ENCODE results near the gene BGLAP. TPM values are rescaled to one million over a fixed set of nuclear protein-coding genes. Genes with fewer than 3 reads are reported as not detected.

The BGLAP gene
- total RNA-seq, 1 experiment from 2014 or later, result 2.3 TPM

DNA sequence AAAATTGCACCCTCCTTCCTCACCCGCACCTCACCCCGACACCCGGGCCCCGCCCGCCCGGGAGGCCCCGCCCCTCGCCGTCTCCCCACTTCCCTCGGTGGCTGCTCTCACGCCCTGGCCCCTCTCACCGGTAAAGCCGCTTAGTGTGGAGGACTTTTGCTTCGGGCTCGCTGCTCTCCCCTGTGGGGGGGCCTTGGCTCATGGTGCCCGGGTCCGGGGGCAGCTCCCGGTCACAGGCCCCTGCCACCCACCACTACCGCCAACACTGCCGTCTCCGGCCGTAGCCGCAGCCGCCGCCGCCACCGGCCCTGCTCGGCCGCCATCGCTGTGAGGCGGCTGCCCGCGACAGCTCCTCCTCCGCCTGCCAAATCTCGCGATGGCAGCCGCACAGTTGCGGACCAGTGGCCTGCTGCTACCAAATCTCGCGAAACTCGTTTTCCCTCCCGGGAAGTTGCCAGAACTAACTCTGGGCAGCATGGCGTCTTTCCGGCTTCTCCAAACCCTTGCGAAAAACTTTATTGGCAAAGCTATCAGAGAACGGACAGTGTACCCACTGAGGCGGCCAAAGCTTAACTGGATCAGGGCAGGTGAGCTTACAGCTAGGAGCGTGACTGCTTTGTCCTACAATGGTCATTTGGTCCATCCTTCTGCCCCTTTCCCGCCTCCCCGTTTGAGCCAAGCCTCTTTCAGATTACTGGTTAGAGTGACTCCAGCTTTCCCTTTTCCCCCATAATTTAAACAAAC, 40.7 kb downstream of the BGLAP start, which contains the start of gene SMG5 (continued):
- TF ChIP-seq, protein P1, sequence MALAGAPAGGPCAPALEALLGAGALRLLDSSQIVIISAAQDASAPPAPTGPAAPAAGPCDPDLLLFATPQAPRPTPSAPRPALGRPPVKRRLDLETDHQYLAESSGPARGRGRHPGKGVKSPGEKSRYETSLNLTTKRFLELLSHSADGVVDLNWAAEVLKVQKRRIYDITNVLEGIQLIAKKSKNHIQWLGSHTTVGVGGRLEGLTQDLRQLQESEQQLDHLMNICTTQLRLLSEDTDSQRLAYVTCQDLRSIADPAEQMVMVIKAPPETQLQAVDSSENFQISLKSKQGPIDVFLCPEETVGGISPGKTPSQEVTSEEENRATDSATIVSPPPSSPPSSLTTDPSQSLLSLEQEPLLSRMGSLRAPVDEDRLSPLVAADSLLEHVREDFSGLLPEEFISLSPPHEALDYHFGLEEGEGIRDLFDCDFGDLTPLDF (CRISPR knock-in tag; IDR thresholded peaks at IDR 0.05), result 0 out of 2 replicates have a peak, but pooled peaks have one; percentile 21
- TF ChIP-seq CREB1 (CRISPR knock-in tag; IDR thresholded peaks at IDR 0.05) (no peak), ETV6 (CRISPR knock-in tag; IDR thresholded peaks at IDR 0.05) (peak; percentile 74; the same call in 1 of the 2 replicates), ATF3 (CRISPR knock-in tag; conservative IDR thresholded peaks at IDR 0.05) (no peak), SOX15 (CRISPR knock-in tag; IDR thresholded peaks at IDR 0.05) (no peak), ARID4B (CRISPR knock-in tag; IDR thresholded peaks at IDR 0.05; ENCODE audit: borderline replicate concordance) (peak; percentile 56; the same call in 1 of the 2 replicates), MYBL2 (CRISPR knock-in tag; IDR thresholded peaks at IDR 0.05) (peak; percentile 45; the same call in 1 of the 2 replicates), ZBTB21 (CRISPR knock-in tag; IDR thresholded peaks at IDR 0.05; ENCODE audit: borderline replicate concordance) (peak; percentile 60; the same call in 1 of the 2 replicates), ELF4 (CRISPR knock-in tag; IDR thresholded peaks at IDR 0.05; ENCODE audit: low read depth) (no peak), CTCF (IDR thresholded peaks at IDR 0.05) (no peak), USF2 (CRISPR knock-in tag; IDR thresholded peaks at IDR 0.05) (peak; percentile 61), FOXK1 (CRISPR knock-in tag; IDR thresholded peaks at IDR 0.05) (peak; percentile 80; the same call in 1 of the 2 replicates), PREB (CRISPR knock-in tag; IDR thresholded peaks at IDR 0.05; ENCODE audit: borderline replicate concordance) (no peak; the same call in 1 of the 2 replicates), SMAD3 (CRISPR knock-in tag; IDR thresholded peaks at IDR 0.05; ENCODE audit: borderline replicate concordance) (peak; percentile 14; the same call in 1 of the 2 replicates), ZNF232 (CRISPR knock-in tag; IDR thresholded peaks at IDR 0.05) (no peak), TEAD1 (CRISPR knock-in tag; IDR thresholded peaks at IDR 0.05) (peak; percentile 90; the same call in 1 of the 2 replicates)
- TF ChIP-seq, protein P2, sequence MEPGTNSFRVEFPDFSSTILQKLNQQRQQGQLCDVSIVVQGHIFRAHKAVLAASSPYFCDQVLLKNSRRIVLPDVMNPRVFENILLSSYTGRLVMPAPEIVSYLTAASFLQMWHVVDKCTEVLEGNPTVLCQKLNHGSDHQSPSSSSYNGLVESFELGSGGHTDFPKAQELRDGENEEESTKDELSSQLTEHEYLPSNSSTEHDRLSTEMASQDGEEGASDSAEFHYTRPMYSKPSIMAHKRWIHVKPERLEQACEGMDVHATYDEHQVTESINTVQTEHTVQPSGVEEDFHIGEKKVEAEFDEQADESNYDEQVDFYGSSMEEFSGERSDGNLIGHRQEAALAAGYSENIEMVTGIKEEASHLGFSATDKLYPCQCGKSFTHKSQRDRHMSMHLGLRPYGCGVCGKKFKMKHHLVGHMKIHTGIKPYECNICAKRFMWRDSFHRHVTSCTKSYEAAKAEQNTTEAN (CRISPR knock-in tag; IDR thresholded peaks at IDR 0.05), result peak; percentile 80; the same call in 1 of the 2 replicates
- TF ChIP-seq, protein P3, sequence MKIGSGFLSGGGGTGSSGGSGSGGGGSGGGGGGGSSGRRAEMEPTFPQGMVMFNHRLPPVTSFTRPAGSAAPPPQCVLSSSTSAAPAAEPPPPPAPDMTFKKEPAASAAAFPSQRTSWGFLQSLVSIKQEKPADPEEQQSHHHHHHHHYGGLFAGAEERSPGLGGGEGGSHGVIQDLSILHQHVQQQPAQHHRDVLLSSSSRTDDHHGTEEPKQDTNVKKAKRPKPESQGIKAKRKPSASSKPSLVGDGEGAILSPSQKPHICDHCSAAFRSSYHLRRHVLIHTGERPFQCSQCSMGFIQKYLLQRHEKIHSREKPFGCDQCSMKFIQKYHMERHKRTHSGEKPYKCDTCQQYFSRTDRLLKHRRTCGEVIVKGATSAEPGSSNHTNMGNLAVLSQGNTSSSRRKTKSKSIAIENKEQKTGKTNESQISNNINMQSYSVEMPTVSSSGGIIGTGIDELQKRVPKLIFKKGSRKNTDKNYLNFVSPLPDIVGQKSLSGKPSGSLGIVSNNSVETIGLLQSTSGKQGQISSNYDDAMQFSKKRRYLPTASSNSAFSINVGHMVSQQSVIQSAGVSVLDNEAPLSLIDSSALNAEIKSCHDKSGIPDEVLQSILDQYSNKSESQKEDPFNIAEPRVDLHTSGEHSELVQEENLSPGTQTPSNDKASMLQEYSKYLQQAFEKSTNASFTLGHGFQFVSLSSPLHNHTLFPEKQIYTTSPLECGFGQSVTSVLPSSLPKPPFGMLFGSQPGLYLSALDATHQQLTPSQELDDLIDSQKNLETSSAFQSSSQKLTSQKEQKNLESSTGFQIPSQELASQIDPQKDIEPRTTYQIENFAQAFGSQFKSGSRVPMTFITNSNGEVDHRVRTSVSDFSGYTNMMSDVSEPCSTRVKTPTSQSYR (CRISPR knock-in tag; IDR thresholded peaks at IDR 0.05), result 0 out of 2 replicates have a peak, but pooled peaks have one; percentile 17
- TF ChIP-seq, protein P4, sequence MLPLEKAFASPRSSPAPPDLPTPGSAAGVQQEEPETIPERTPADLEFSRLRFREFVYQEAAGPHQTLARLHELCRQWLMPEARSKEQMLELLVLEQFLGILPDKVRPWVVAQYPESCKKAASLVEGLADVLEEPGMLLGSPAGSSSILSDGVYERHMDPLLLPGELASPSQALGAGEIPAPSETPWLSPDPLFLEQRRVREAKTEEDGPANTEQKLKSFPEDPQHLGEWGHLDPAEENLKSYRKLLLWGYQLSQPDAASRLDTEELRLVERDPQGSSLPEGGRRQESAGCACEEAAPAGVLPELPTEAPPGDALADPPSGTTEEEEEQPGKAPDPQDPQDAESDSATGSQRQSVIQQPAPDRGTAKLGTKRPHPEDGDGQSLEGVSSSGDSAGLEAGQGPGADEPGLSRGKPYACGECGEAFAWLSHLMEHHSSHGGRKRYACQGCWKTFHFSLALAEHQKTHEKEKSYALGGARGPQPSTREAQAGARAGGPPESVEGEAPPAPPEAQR (CRISPR knock-in tag; IDR thresholded peaks at IDR 0.05), result no peak

Measured in WTC11 (cell line).